H1 (cell line): Measurements from ENCODE around the gene KCNA2. TPM values are rescaled to one million over a fixed set of nuclear protein-coding genes. Genes with fewer than 3 reads are reported as not detected.

Source experiments
- CTCF ChIA-PET: fragments of 300-600 bp; sonication (Branson Sonifier 250); formaldehyde crosslinking; loops from one replicate; lab custom pipeline; 2021; ENCODE audit not compliant: partially characterized antibody; lab: Charles Lee
- POLR2A ChIA-PET: fragments of 300-600 bp; sonication (Branson Sonifier 250); formaldehyde crosslinking; loops from one replicate; lab custom pipeline; 2021; ENCODE audit warnings: inconsistent platforms; ENCODE audit not compliant: partially characterized antibody; lab: Charles Lee
- DNase-seq, 2 experiments: peaks; one replicate each; pipeline versions ENCODE4 v3.0.0 to v3.0.0-alpha.2; 2010 to 2022; ENCODE audit warnings: low spot score in 2 of 2, low read depth in 1 of 2, mixed read lengths in 1 of 2
- FAIRE-seq: peaks from 2 replicates; lab custom pipeline; 2011; peaks lifted over from hg19 to GRCh38; lab: Jason Lieb, UNC
- H2AFZ ChIP-seq: 2 replicates; pipeline ENCODE4 v1.8.1; 2012; ENCODE audit warnings: low read length, inconsistent platforms
- H2AK5ac ChIP-seq: 2 replicates; pipeline ENCODE4 v1.6.1; 2013; ENCODE audit warnings: low read depth, low read length
- H2BK120ac ChIP-seq: replicated peaks from 2 replicates; pipeline ENCODE3; 2013; ENCODE audit warnings: low read depth, low read length, inconsistent platforms
- H2BK12ac ChIP-seq: 2 replicates; pipeline ENCODE4 v1.6.1; 2013; ENCODE audit warnings: low read depth, low read length
- H2BK15ac ChIP-seq: 2 replicates; pipeline ENCODE4 v1.6.1; 2013; ENCODE audit warnings: low read length
- H2BK20ac ChIP-seq: 2 replicates; pipeline ENCODE4 v1.6.1; 2013; ENCODE audit warnings: low read length
- H2BK5ac ChIP-seq: 2 replicates; pipeline ENCODE4 v1.6.1; 2013; ENCODE audit warnings: low read depth, low read length
- H3K14ac ChIP-seq: 2 replicates; pipeline ENCODE4 v1.6.1; 2013; ENCODE audit warnings: inconsistent platforms; ENCODE audit not compliant: insufficient read length
- H3K18ac ChIP-seq: 2 replicates; pipeline ENCODE4 v1.6.1; 2013; ENCODE audit warnings: low read length; ENCODE audit errors: extremely low read depth
- H3K23ac ChIP-seq: 2 replicates; pipeline ENCODE4 v1.6.1; 2013; ENCODE audit warnings: inconsistent platforms; ENCODE audit not compliant: insufficient read length
- H3K23me2 ChIP-seq: 2 replicates; pipeline ENCODE4 v1.6.1; 2013; ENCODE audit warnings: low read depth, low read length
- H3K27ac ChIP-seq: 2 replicates; pipeline ENCODE4 v1.6.1; 2011; ENCODE audit warnings: low read depth, low read length, inconsistent platforms
- H3K27me3 ChIP-seq, 4 experiments: replicated peaks in 1 of 4; 1 replicate in 1 of 4; 2 replicates in 3 of 4; pipeline versions ENCODE4 v1.6.1 to v1.8.1; 2011 to 2013; ENCODE audit warnings: low read length in 3 of 4, mild to moderate bottlenecking in 3 of 4, inconsistent platforms in 2 of 4, mixed read lengths in 2 of 4, moderate library complexity in 1 of 4; ENCODE audit not compliant: control insufficient read depth in 3 of 4, insufficient read depth in 3 of 4; ENCODE audit errors: extremely low read depth in 1 of 4
- H3K36me3 ChIP-seq, 4 experiments: 2 replicates each; pipeline versions ENCODE4 v1.6.1 to v1.8.1; 2011 to 2013; ENCODE audit warnings: mild to moderate bottlenecking in 4 of 4, low read length in 3 of 4, moderate library complexity in 2 of 4, control low read depth in 1 of 4, inconsistent platforms in 1 of 4; ENCODE audit not compliant: insufficient read depth in 4 of 4, control insufficient read depth in 2 of 4
- H3K4ac ChIP-seq: replicated peaks from 2 replicates; pipeline ENCODE3; 2013; ENCODE audit warnings: low read length, low read depth, mixed read lengths, inconsistent platforms; ENCODE audit not compliant: insufficient read length
- H3K4me1 ChIP-seq, 4 experiments: replicated peaks in 1 of 4; 1 replicate in 1 of 4; 2 replicates in 3 of 4; pipeline versions ENCODE4 v1.6.1 to v1.8.1; 2011 to 2013; ENCODE audit warnings: low read length in 3 of 4, inconsistent platforms in 2 of 4, mixed read lengths in 1 of 4; ENCODE audit not compliant: insufficient read depth in 4 of 4, control insufficient read depth in 3 of 4
- H3K4me2 ChIP-seq, 2 experiments: 2 replicates each; pipeline versions ENCODE4 v1.6.1 to v1.8.1; 2011 to 2013; ENCODE audit warnings: low read depth in 2 of 2, low read length in 2 of 2, control low read depth in 1 of 2, inconsistent platforms in 1 of 2, mild to moderate bottlenecking in 1 of 2; ENCODE audit not compliant: insufficient read depth in 1 of 2
- H3K4me3 ChIP-seq, 4 experiments: fragments of 200-600, 300-600 bp in 1 of 4; sonication (generic), shearing (Covaris generic), sonication (Bioruptor Twin) in 1 of 4; 2 replicates each; pipeline versions ENCODE4 v1.5.1 to v1.8.1; 2011 to 2016; ENCODE audit warnings: low read length in 4 of 4, low read depth in 3 of 4, control low read depth in 2 of 4, inconsistent platforms in 2 of 4, mild to moderate bottlenecking in 2 of 4, mixed read lengths in 1 of 4, moderate library complexity in 1 of 4; ENCODE audit not compliant: insufficient read depth in 2 of 4; ENCODE audit errors: extremely low read depth in 1 of 4
- H3K56ac ChIP-seq: replicated peaks from 2 replicates; pipeline ENCODE3; 2013; ENCODE audit warnings: low read depth, mild to moderate bottlenecking, mixed read lengths, low read length, inconsistent platforms; ENCODE audit not compliant: insufficient read length
- H3K79me1 ChIP-seq: 2 replicates; pipeline ENCODE4 v1.6.1; 2013; ENCODE audit warnings: low read depth, low read length, control low read depth
- H3K79me2 ChIP-seq, 2 experiments: 2 replicates each; pipeline versions ENCODE4 v1.6.1 to v1.8.1; 2012 to 2013; ENCODE audit warnings: low read length in 2 of 2, mild to moderate bottlenecking in 2 of 2, inconsistent platforms in 1 of 2; ENCODE audit not compliant: insufficient read depth in 2 of 2, control insufficient read depth in 1 of 2
- H3K9ac ChIP-seq, 4 experiments: replicated peaks in 1 of 4; 1 replicate in 1 of 4; 2 replicates in 3 of 4; pipeline versions ENCODE4 v1.6.1 to v1.8.1; 2011 to 2013; ENCODE audit warnings: low read depth in 3 of 4, low read length in 3 of 4, control low read depth in 2 of 4, mild to moderate bottlenecking in 2 of 4, moderate library complexity in 2 of 4, inconsistent platforms in 1 of 4; ENCODE audit errors: extremely low read depth in 1 of 4
- H3K9me3 ChIP-seq, 2 experiments: 2 replicates each; pipeline versions ENCODE4 v1.6.1 to v1.8.1; 2012 to 2013; ENCODE audit warnings: mild to moderate bottlenecking in 2 of 2, moderate library complexity in 2 of 2, control low read depth in 1 of 2, inconsistent platforms in 1 of 2, low read depth in 1 of 2, low read length in 1 of 2, mixed read lengths in 1 of 2; ENCODE audit not compliant: insufficient read depth in 2 of 2
- H4K20me1 ChIP-seq, 2 experiments: replicated peaks in 1 of 2; 2 replicates each; pipeline versions ENCODE3 to v1.8.1; 2011 to 2013; ENCODE audit warnings: inconsistent platforms in 2 of 2, low read length in 2 of 2, mild to moderate bottlenecking in 1 of 2; ENCODE audit not compliant: insufficient read depth in 2 of 2, control insufficient read depth in 1 of 2
- H4K5ac ChIP-seq: 2 replicates; pipeline ENCODE4 v1.6.1; 2013; ENCODE audit warnings: low read length, low read depth, mixed read lengths, inconsistent platforms; ENCODE audit not compliant: insufficient read length
- H4K8ac ChIP-seq: 2 replicates; pipeline ENCODE4 v1.8.0; 2013; ENCODE audit warnings: mild to moderate bottlenecking, moderate library complexity, low read length, inconsistent platforms; ENCODE audit not compliant: insufficient read depth; ENCODE audit errors: extremely low read depth
- H4K91ac ChIP-seq: replicated peaks from 2 replicates; pipeline ENCODE3; 2013; ENCODE audit warnings: low read length, mixed read lengths, inconsistent platforms; ENCODE audit not compliant: insufficient read length
- ATF2 ChIP-seq: IDR thresholded peaks from 2 replicates; pipeline ENCODE4 v1.6.1; 2012; ENCODE audit warnings: low read length, inconsistent platforms
- CTCF ChIP-seq, 3 experiments: IDR thresholded peaks; 1 replicate in 2 of 3; 2 replicates in 1 of 3; pipeline versions ENCODE4 v1.5.1 to v1.6.1; 2011; ENCODE audit warnings: low read length in 3 of 3, mild to moderate bottlenecking in 3 of 3, inconsistent platforms in 2 of 3, low read depth in 1 of 3, moderate library complexity in 1 of 3; ENCODE audit not compliant: insufficient read depth in 1 of 3; ENCODE audit errors: control extremely low read depth in 1 of 3
- JUND ChIP-seq: IDR thresholded peaks from 2 replicates; pipeline ENCODE4 v1.6.1; 2011; ENCODE audit warnings: mild to moderate bottlenecking, improper control_type of control experiment, low read length
- KDM4A ChIP-seq: IDR thresholded peaks from one replicate; pipeline ENCODE4 v1.7.1; 2012; ENCODE audit warnings: low read depth, mild to moderate bottlenecking, moderate library complexity, low read length, inconsistent platforms; ENCODE audit not compliant: severe bottlenecking
- POLR2A ChIP-seq, 2 experiments: IDR thresholded peaks; 1 replicate in 1 of 2; 2 replicates in 1 of 2; pipeline ENCODE4 v1.6.1; 2011; ENCODE audit warnings: low read depth in 2 of 2, low read length in 2 of 2, mild to moderate bottlenecking in 2 of 2; ENCODE audit errors: control extremely low read depth in 1 of 2
- RAD21 ChIP-seq, 2 experiments: IDR thresholded peaks in 1 of 2; conservative IDR thresholded peaks in 1 of 2; 2 replicates each; pipeline ENCODE4 v1.6.1; 2011; ENCODE audit warnings: low read depth in 2 of 2, low read length in 2 of 2, improper control_type of control experiment in 1 of 2, inconsistent platforms in 1 of 2, mild to moderate bottlenecking in 1 of 2, moderate library complexity in 1 of 2
- WGBS, 2 experiments: shearing (Covaris generic) in 1 of 2; methylation state at CpG; one replicate each; pipeline versions ENCODE4 v1.1.6 to v1.1.7; 2013 to 2015; ENCODE audit warnings: low lambda C conversion rate in 2 of 2, mixed read lengths in 2 of 2, inconsistent platforms in 1 of 2, low coverage in 1 of 2, missing lambda C conversion rate in 1 of 2; ENCODE audit not compliant: insufficient replicate concordance in 2 of 2, insufficient coverage in 1 of 2, insufficient read length in 1 of 2; ENCODE audit errors: extremely low coverage in 1 of 2, missing lambda C conversion rate in 1 of 2; 5-methylcytosine and 5-hydroxymethylcytosine counted together
- polyA plus RNA-seq, 7 experiments: library from polyadenylated mRNA; depleted of rRNA in 3 of 7; stranded (reverse) in 5 of 7; unstranded in 2 of 7; fragments of >200 nt in 5 of 7; fragments of 200-250 nt in 2 of 7; gene quantifications; 1 replicate in 5 of 7; 2 replicates in 1 of 7; 4 replicates in 1 of 7; pipeline versions ENCODE4 v1.2.1 to v1.2.3, GENCODE V29; 2011 to 2013; ENCODE audit warnings: missing spikeins in 2 of 7, mixed read lengths in 2 of 7
- total RNA-seq: library from RNA; stranded (reverse); fragmentation: NEBNext Ultra II Directional; extraction: Animal tissue kit (Norgen Biotek cat#: 25700); gene quantifications from 2 replicates; pipeline ENCODE4 v1.2.1, GENCODE V29; 2021

The KCNA2 gene
- total and polyA plus RNA-seq, 2 of the 8 experiments (the other 6 are each of a cell fraction or from before 2014, with no cell fraction given): 0.26 to 0.78 TPM

- Histone ChIP-seq H3K4me1 (no peaks in the 10 kb centered on the region), H3K23me2 (no peaks in the 10 kb centered on the region), H2BK20ac (no peak overlapping the region), H4K8ac (no peak overlapping the region), H3K56ac (no peak overlapping the region), H3K9ac (no peak overlapping the region), H3K14ac (no peak overlapping the region), H3K36me3 (no peaks in the 10 kb centered on the region), H3K23ac (no peak overlapping the region), H3K27ac (no peak overlapping the region), H3K79me1 (no peaks in the 10 kb centered on the region), H4K5ac (no peak overlapping the region), H2BK120ac (no peak overlapping the region), H3K4me3 (no peak overlapping the region), H2BK5ac (no peak overlapping the region), H3K4me2 (no peak overlapping the region), H3K79me2 (no peaks in the 10 kb centered on the region), H3K9me3 (no peaks in the 10 kb centered on the region), H2BK12ac (no peak overlapping the region), H2AFZ (no peak overlapping the region), H4K20me1 (no peaks in the 10 kb centered on the region)
- POLR2A ChIA-PET: no interaction called here
- 52% methylated on average over 4 of the region's 4 CpGs; no CpG with 5 or more reads in 1 of the 2 experiments for WGBS, 2 experiments
- no peak for FAIRE-seq
- CTCF ChIA-PET: interaction anchor here (0.6 to 12.7 kb wide), 23 partner anchors 8 to 460 kb away, joined by 3 to 302 read pairs (median 4); partner anchors contain the start of gene KCNA2
- DNase-seq: peak in 1 of 2 experiments; percentile 52
- TF ChIP-seq POLR2A (IDR thresholded peaks at IDR 0.05; ENCODE audit: control extremely low read depth in 1 of 2, low read depth in 2 of 2, low read length in 2 of 2) (no peak), CTCF (IDR thresholded peaks at IDR 0.05; ENCODE audit: control extremely low read depth in 1 of 3, insufficient read depth in 1 of 3, low read depth in 1 of 3, low read length in 3 of 3) (peak; percentile 47 to 66 (median 60)), JUND (no peak), ATF2 (no peak), RAD21 (IDR thresholded peaks at IDR 0.05 in 1 of 2, conservative IDR thresholded peaks at IDR 0.05 in 1 of 2; ENCODE audit: low read depth in 2 of 2, low read length in 2 of 2) (peak; percentile 48 to 52), KDM4A (no peak)
- TF ChIP-seq, all 59 proteins: peak for 2
- H3K4ac ChIP-seq: no peak overlapping the region
- H4K91ac ChIP-seq: no peak overlapping the region
- H2AK5ac ChIP-seq: no peak overlapping the region
- peaks cover 0 to 2% (median 2%) of the 10 kb centered on the region in 4 experiments; a peak in 2 of 7 replicates for H3K27me3 ChIP-seq
- no peak overlapping the region for H3K18ac ChIP-seq
- H2BK15ac ChIP-seq: no peak overlapping the region
Measured at GRCh38 chr1:110548381-110548780, 57.8 kb downstream of the KCNA2 start.
